Astrocyte of the spinal cord (primary cell): ENCODE measurements around the gene ZSCAN29.

Experiments
- DNase-seq: peaks from one replicate; pipeline ENCODE4 v3.0.0; 2011; ENCODE audit warnings: low read depth, low spot score
- H3K4me3 ChIP-seq: 2 replicates; pipeline ENCODE4 v1.5.1; 2011; ENCODE audit warnings: low read depth, mild to moderate bottlenecking, low read length, moderate library complexity
- CTCF ChIP-seq: IDR thresholded peaks from 2 replicates; pipeline ENCODE4 v1.5.1; 2012; ENCODE audit warnings: low read depth, mild to moderate bottlenecking, low read length, inconsistent platforms
- in situ Hi-C: cut with HindIII; loops from 2 replicates; pipeline ENCODE4 v1.10.0; 2017; ENCODE audit warnings: low sequenced_read_pairs

ZSCAN29 gene

GRCh38 chr15:43383070-43383469 lies 12.2 kb upstream of the ZSCAN29 start:
- no peak overlapping the region for H3K4me3 ChIP-seq
- in situ Hi-C loops: no loop called here

GRCh38 chr15:43382310-43382709 lies 11.5 kb upstream of the ZSCAN29 start:
- H3K4me3 ChIP-seq: no peak overlapping the region
- no peak for TF ChIP-seq CTCF
- in situ Hi-C loops: no loop called here
- no peak for DNase-seq

More at GRCh38 chr15:43383070-43383469, 12.2 kb upstream of the ZSCAN29 start:
- TF ChIP-seq CTCF: no peak
- DNase-seq: no peak

GRCh38 chr15:43378601-43379000 lies 7.8 kb upstream of the ZSCAN29 start:
- H3K4me3 ChIP-seq: no peak overlapping the region
- in situ Hi-C loops: no loop called here
- DNase-seq: no peak
- no peak for TF ChIP-seq CTCF

GRCh38 chr15:43376017-43376705 lies 5.3 kb upstream of the ZSCAN29 start:
- DNase-seq: peak; percentile 31
- no peak overlapping the region for H3K4me3 ChIP-seq
- TF ChIP-seq CTCF: peak; percentile 85
- in situ Hi-C loops: no loop called here

- in situ Hi-C loops: no loop called here
- peak; percentile 33 for DNase-seq
- TF ChIP-seq CTCF: no peak
These were observed 401 bp downstream of the ZSCAN29 start for GRCh38 chr15:43370310-43370974.

GRCh38 chr15:43361313-43361903 lies 9.4 kb downstream of the ZSCAN29 start:
- no peak overlapping the region for H3K4me3 ChIP-seq
- in situ Hi-C loops: no loop called here
- TF ChIP-seq CTCF: no peak
- no peak for DNase-seq

More at GRCh38 chr15:43370310-43370974, 401 bp downstream of the ZSCAN29 start:
- peak overlapping the region; percentile 83 for H3K4me3 ChIP-seq
